Heart left ventricle (tissue), 16 donors: ENCODE results near the gene ARRB1. TPM values are rescaled to one million over a fixed set of nuclear protein-coding genes. Genes with fewer than 3 reads are reported as not detected.

Source experiments
- ATAC-seq, 4 donors: fragments of 200-7000 bp; cut with Tn5 transposase; one replicate each; pipeline ENCODE4 v1.9.1; 2020 to 2022; ENCODE audit warnings: moderate library complexity in 4 of 4, mild to moderate bottlenecking in 3 of 4, moderate number of reproducible peaks in 1 of 4
- DNase-seq, 5 donors: peaks; one replicate each; pipeline ENCODE4 v3.0.0-alpha.2; 2020
- H3K27ac ChIP-seq, 12 donors: fragments of 200-600 bp; sonication (generic) in 4 of 12; one replicate each; pipeline versions ENCODE4 v1.5.0 to v1.8.0; 2016 to 2022; ENCODE audit warnings: mild to moderate bottlenecking in 2 of 12
- H3K27me3 ChIP-seq, 9 donors: fragments of 200-600 bp; sonication (generic) in 2 of 9; one replicate each; pipeline versions ENCODE4 v1.5.1 to v1.8.0; 2016 to 2022; ENCODE audit warnings: mild to moderate bottlenecking in 3 of 9
- H3K36me3 ChIP-seq, 9 donors: fragments of 200-600 bp; sonication (generic) in 2 of 9; one replicate each; pipeline versions ENCODE4 v1.5.0 to v1.8.0; 2018 to 2022; ENCODE audit warnings: mild to moderate bottlenecking in 2 of 9
- H3K4me1 ChIP-seq, 12 donors: fragments of 200-600 bp; sonication (generic) in 4 of 12; one replicate each; pipeline versions ENCODE4 v1.5.0 to v1.8.0; 2016 to 2022; ENCODE audit warnings: mild to moderate bottlenecking in 3 of 12
- H3K4me3 ChIP-seq, 12 donors: fragments of 200-600 bp; sonication (generic) in 4 of 12; one replicate each; pipeline versions ENCODE4 v1.5.0 to v1.8.0; 2017 to 2022; ENCODE audit warnings: mild to moderate bottlenecking in 9 of 12, moderate library complexity in 4 of 12
- H3K9me3 ChIP-seq, 12 donors: fragments of 200-600 bp; sonication (generic) in 4 of 12; one replicate each; pipeline versions ENCODE4 v1.5.0 to v1.8.0; 2016 to 2022; ENCODE audit warnings: mild to moderate bottlenecking in 1 of 12
- CTCF ChIP-seq, 12 donors: fragments of 200-600 bp; sonication (generic) in 4 of 12; IDR thresholded peaks; one replicate each; pipeline versions ENCODE4 v1.5.0 to v1.8.0; 2018 to 2022; ENCODE audit warnings: antibody characterized with exemption in 12 of 12, mild to moderate bottlenecking in 5 of 12
- POLR2A ChIP-seq, 2 donors: fragments of 450-650 bp; IDR thresholded peaks; one replicate each; pipeline ENCODE4 v1.6.1; 2017; ENCODE audit warnings: antibody characterized with exemption in 2 of 2, mild to moderate bottlenecking in 2 of 2, moderate library complexity in 2 of 2
- WGBS, 4 donors: extraction: QIAGEN DNeasy Blood & Tissue Kit in 2 of 4; methylation state at CpG; one replicate each; pipeline versions ENCODE4 v1.1.5 to v1.1.7; 2013 to 2018; 5-methylcytosine and 5-hydroxymethylcytosine counted together
- intact Hi-C, 10 donors: fragments of 100-400 bp; cut with DNase I; formaldehyde crosslinking; loops; one replicate each; pipeline versions ENCODE4 v1.11.1 to v1.14.2; 2022
- polyA plus RNA-seq, 2 donors: library from polyadenylated mRNA; stranded (reverse); fragments of 200-250 nt; gene quantifications; one replicate each; pipeline ENCODE4 v1.2.3, GENCODE V29; 2013
- total RNA-seq, 9 donors: library from RNA; depleted of rRNA in 2 of 9; stranded (reverse); fragments of >200 nt in 2 of 9; fragmentation: NEBNext Ultra II Directional in 3 of 9; extraction: Animal tissue kit (Norgen Biotek cat#: 25700) in 3 of 9; gene quantifications; one replicate each; pipeline versions ENCODE4 v1.1.0 to v1.2.4, GENCODE V29; 2016 to 2023
- donor health status: ischemic (EF 13 %, LVEDD 7.1; RV severe dilation, severe dysfunction).
- donor health status: healthy with polysubstance abuse.
- donor health status: DM: no; HTN: yes; CAD: no.
- donor health status: DM: no; HTN: no; CAD: no.
- donor health status: ischemic (EF 25% LVEDD 6.9; RV normal size, moderate dysfunction).
- donor health status: ischemic (EF 25% LVEDD 5.7; RV mildly dilated, moderate dysfunction).
- donor health status: healthy.
- donor health status: DM: yes; HTN: yes; CAD: no.
- donor health status: ischemic (EF 35%, LVEDD 5.7; RV mildly dilated, moderate dysfunction).
- donor health status: nonischemic (EF 11% LVEDD 7.7; RV severe dilation, severe dysfunction).
- donor health status: DM: yes; HTN: yes; CAD: no.
- donor health status: PGD.
- donor health status: ischemic (EF 29% LVEDD 5.4; RV normal size, mild dysfunction).
- donor health status: nonischemic (EF 23%, LVEDD 6.1; RV moderate dilation, normal function).

The ARRB1 gene
- total and polyA plus RNA-seq, 11 donors = 7.9 to 58.9 (median 25.4) TPM

- peak in 1 of 5 donors; percentile 20 for DNase-seq
- TF ChIP-seq CTCF (IDR thresholded peaks at IDR 0.05) (no peak), POLR2A (IDR thresholded peaks at IDR 0.05) (no peak)
- peaks cover 0 to 42% (median 7%) of the 10 kb centered on the region in 12 donors for H3K4me1 ChIP-seq
- intact Hi-C loops = no loop called here
- no peaks in the 10 kb centered on the region for H3K9me3 ChIP-seq
- peaks cover 0 to 30% (median 17%) of the 10 kb centered on the region in 9 donors for H3K36me3 ChIP-seq
- ATAC-seq = peak in 2 of 4 donors; percentile 6 to 23
- 55 to 65% (median 64%) methylated on average over 10 to 17 of the region's 17 CpGs for WGBS, 4 donors
- H3K4me3 ChIP-seq = no peak overlapping the region
- no peak overlapping the region for H3K27ac ChIP-seq
- H3K27me3 ChIP-seq = peaks cover 0 to 4% (median 0%) of the 10 kb centered on the region in 9 donors
These were observed 88.3 kb downstream of the ARRB1 start for GRCh38 chr11:75262961-75263852.

GRCh38 chr11:75262436-75262835 is 89.0 kb downstream of the ARRB1 start:
- H3K27ac ChIP-seq = no peak overlapping the region
- no peak overlapping the region for H3K4me3 ChIP-seq
- TF ChIP-seq CTCF (IDR thresholded peaks at IDR 0.05) (no peak), POLR2A (IDR thresholded peaks at IDR 0.05) (no peak)
- ATAC-seq (no peak), DNase-seq (peak in 1 of 5 donors; percentile 9)
- H3K4me1 ChIP-seq = peaks cover 0 to 42% (median 7%) of the 10 kb centered on the region in 12 donors
- peaks cover 0 to 5% (median 0%) of the 10 kb centered on the region in 9 donors for H3K27me3 ChIP-seq
- WGBS, 4 donors = 83 to 91% (median 85%) methylated on average over 4 of the region's 4 CpGs
- intact Hi-C loops = no loop called here
- H3K36me3 ChIP-seq = peaks cover 0 to 23% (median 10%) of the 10 kb centered on the region in 9 donors
- H3K9me3 ChIP-seq = no peaks in the 10 kb centered on the region

GRCh38 chr11:75261902-75262361 is 89.5 kb downstream of the ARRB1 start:
- Histone ChIP-seq H3K27ac (no peak overlapping the region), H3K27me3 (peaks cover 0 to 5% (median 0%) of the 10 kb centered on the region in 9 donors), H3K9me3 (no peaks in the 10 kb centered on the region), H3K4me3 (no peak overlapping the region), H3K4me1 (peaks cover 0 to 42% (median 7%) of the 10 kb centered on the region in 12 donors), H3K36me3 (peaks cover 0 to 18% (median 7%) of the 10 kb centered on the region in 9 donors)
- DNase-seq = peak in 1 of 5 donors; percentile 15
- TF ChIP-seq CTCF (IDR thresholded peaks at IDR 0.05) (no peak), POLR2A (IDR thresholded peaks at IDR 0.05) (no peak)
- intact Hi-C loops = no loop called here
- 70 to 89% (median 76%) methylated on average over 6 of the region's 6 CpGs for WGBS, 4 donors
- ATAC-seq = no peak
